ENCODE data around the gene ZFP36L1. TPM values are rescaled to one million over a fixed set of nuclear protein-coding genes. Genes with fewer than 3 reads are reported as not detected.

ZFP36L1 gene
- total and polyA plus RNA-seq, 2 donors (not counting 3 experiments of a cell fraction or from before 2014, with no cell fraction given) = 46.0 to 89.6 TPM

GRCh38 chr14:68816183-68816942, 23.5 kb upstream of the ZFP36L1 start:
- Histone ChIP-seq H3K9ac (replicated peaks; ENCODE audit: extremely low read depth, insufficient read depth, low read length) (peak overlapping the region; percentile 11), H3K4me3 (replicated peaks in 1 of 3; ENCODE audit: insufficient read depth in 1 of 3, low read depth in 1 of 3, low read length in 3 of 3) (peak overlapping the region in 1 of 3 experiments; percentile 24), H3K79me2 (ENCODE audit: control insufficient read depth, insufficient read depth, low read length) (peaks cover 2% of the 10 kb centered on the region), H3K9me3 (replicated peaks; ENCODE audit: control insufficient read depth, insufficient read depth, low read length) (no peaks in the 10 kb centered on the region), H3K4me2 (ENCODE audit: insufficient read depth, low read length) (no peak overlapping the region), H3K27me3 (ENCODE audit: control insufficient read depth in 2 of 2, insufficient read depth in 2 of 2, low read length in 2 of 2) (no peaks in the 10 kb centered on the region), H3K9me1 (replicated peaks; ENCODE audit: control insufficient read depth, extremely low read depth, insufficient read depth, low read length) (no peaks in the 10 kb centered on the region), H2AFZ (ENCODE audit: low read depth, low read length) (peak overlapping the region; percentile 36), H3K4me1 (ENCODE audit: control insufficient read depth, extremely low read depth, insufficient read depth, low read length) (peaks cover 21% of the 10 kb centered on the region), H4K20me1 (replicated peaks; ENCODE audit: control insufficient read depth, extremely low read depth, insufficient read depth, low read length) (no peaks in the 10 kb centered on the region), H3K27ac (ENCODE audit: insufficient read depth, low read depth, low read length) (peak overlapping the region; percentile 71), H3K36me3 (ENCODE audit: control insufficient read depth in 2 of 2, extremely low read depth in 1 of 2, insufficient read depth in 2 of 2, low read length in 2 of 2) (no peaks in the 10 kb centered on the region)
- TF ChIP-seq MYC (IDR thresholded peaks at IDR 0.05; ENCODE audit: low read depth, low read length) (peak; percentile 47), JUN (IDR thresholded peaks at IDR 0.05; ENCODE audit: borderline replicate concordance, insufficient read depth, insufficient read length, low read depth) (no peak), POLR2A (IDR thresholded peaks at IDR 0.05; ENCODE audit: low read depth, low read length) (peak; percentile 46), MAX (IDR thresholded peaks at IDR 0.05; ENCODE audit: insufficient read depth, insufficient read length) (peak; percentile 56), CTCF (IDR thresholded peaks at IDR 0.05; ENCODE audit: extremely low read depth in 1 of 2, insufficient read depth in 1 of 2, low read depth in 1 of 2, low read length in 2 of 2) (peak; percentile 95), POLR2AphosphoS5 (IDR thresholded peaks at IDR 0.05; ENCODE audit: insufficient read depth, low read depth, low read length) (peak; percentile 78), EZH2 (IDR thresholded peaks at IDR 0.05; ENCODE audit: borderline replicate concordance, low read depth, low read length, severe bottlenecking) (no peak)
- dilution Hi-C loops (cut with MboI; ENCODE audit: extremely low pct_ligation_motif_present, low sequenced_read_pairs) (loop anchor here (25.0 kb wide), 1 partner anchor 879 kb away; no protein-coding TSS in a partner anchor), intact Hi-C loops (cut with micrococcal nuclease) (loop anchor here (1.0 to 2.0 kb wide), 9 partner anchors 23 to 980 kb away; partner anchors contain the start of gene ZFP36L1)
- peak; percentile 89 for DNase-seq (ENCODE audit: low read depth, low spot score)
- ChIA-PET POLR2A (interaction anchor here (0.7 to 4.3 kb wide), 3 partner anchors 24 to 357 kb away, joined by 3 to 75 read pairs (median 12); partner anchors contain the start of gene ZFP36L1), CTCF (interaction anchor here (0.6 to 4.2 kb wide), 51 partner anchors 9 to 1000 kb away, joined by 3 to 58 read pairs (median 4); partner anchors contain the start of genes ZFP36L1 and ZFYVE26)
- FAIRE-seq = peak; percentile 97
- BruUV-seq (replicated peaks) = no TSS peak

All from endothelial cell of umbilical vein (primary cell).